Measurements from ENCODE around the gene KLHL40.

KLHL40 gene

GRCh38 chr3:42656680-42657610 is 28.4 kb upstream of the KLHL40 start:
- no peak for DNase-seq (ENCODE audit: low read depth in 2 of 2)

- DNase-seq (ENCODE audit: low read depth in 2 of 2): no peak
Observed at GRCh38 chr3:42657675-42658074, 27.7 kb upstream of the KLHL40 start.

GRCh38 chr3:42658091-42658770 is 27.1 kb upstream of the KLHL40 start:
- DNase-seq (ENCODE audit: low read depth in 2 of 2): no peak

GRCh38 chr3:42658771-42659390 is 26.5 kb upstream of the KLHL40 start:
- no peak for DNase-seq (ENCODE audit: low read depth in 2 of 2)

- DNase-seq (ENCODE audit: low read depth in 2 of 2): no peak
Observed at GRCh38 chr3:42659451-42660130, 25.7 kb upstream of the KLHL40 start.

- DNase-seq (ENCODE audit: low read depth in 2 of 2): no peak
Observed at GRCh38 chr3:42660131-42660715, 25.1 kb upstream of the KLHL40 start.

GRCh38 chr3:42660898-42661297 is 24.4 kb upstream of the KLHL40 start:
- no peak for DNase-seq (ENCODE audit: low read depth in 2 of 2)

GRCh38 chr3:42661593-42662022 is 23.7 kb upstream of the KLHL40 start:
- DNase-seq (ENCODE audit: low read depth in 2 of 2): no peak

GRCh38 chr3:42662037-42662812 is 23.1 kb upstream of the KLHL40 start:
- DNase-seq (ENCODE audit: low read depth in 2 of 2): no peak

- no peak for DNase-seq (ENCODE audit: low read depth in 2 of 2)
Observed at GRCh38 chr3:42662813-42663535, 22.4 kb upstream of the KLHL40 start.

GRCh38 chr3:42663581-42664437 is 21.5 kb upstream of the KLHL40 start:
- no peak for DNase-seq (ENCODE audit: low read depth in 2 of 2)

- no peak for DNase-seq (ENCODE audit: low read depth in 2 of 2)
Observed at GRCh38 chr3:42664438-42664803, 20.9 kb upstream of the KLHL40 start.

GRCh38 chr3:42665050-42665878 is 20.1 kb upstream of the KLHL40 start:
- DNase-seq (ENCODE audit: low read depth in 2 of 2): no peak

- DNase-seq (ENCODE audit: low read depth in 2 of 2): no peak
Observed at GRCh38 chr3:42666022-42666421, 19.3 kb upstream of the KLHL40 start.

GRCh38 chr3:42666577-42666998 is 18.7 kb upstream of the KLHL40 start:
- DNase-seq (ENCODE audit: low read depth in 2 of 2): no peak

- no peak for DNase-seq (ENCODE audit: low read depth in 2 of 2)
Observed at GRCh38 chr3:42667096-42667522, 18.2 kb upstream of the KLHL40 start.

GRCh38 chr3:42667523-42668412 is 17.6 kb upstream of the KLHL40 start:
- DNase-seq (ENCODE audit: low read depth in 2 of 2): no peak

All from stimulated activated CD8-positive, alpha-beta memory T cell treated with anti-CD3 and anti-CD28 coated beads, Interleukin-2, amount 100 ng/mL, for 48 hours (primary cell).